Measurements from ENCODE around the gene PRELP.

PRELP gene

DNA sequence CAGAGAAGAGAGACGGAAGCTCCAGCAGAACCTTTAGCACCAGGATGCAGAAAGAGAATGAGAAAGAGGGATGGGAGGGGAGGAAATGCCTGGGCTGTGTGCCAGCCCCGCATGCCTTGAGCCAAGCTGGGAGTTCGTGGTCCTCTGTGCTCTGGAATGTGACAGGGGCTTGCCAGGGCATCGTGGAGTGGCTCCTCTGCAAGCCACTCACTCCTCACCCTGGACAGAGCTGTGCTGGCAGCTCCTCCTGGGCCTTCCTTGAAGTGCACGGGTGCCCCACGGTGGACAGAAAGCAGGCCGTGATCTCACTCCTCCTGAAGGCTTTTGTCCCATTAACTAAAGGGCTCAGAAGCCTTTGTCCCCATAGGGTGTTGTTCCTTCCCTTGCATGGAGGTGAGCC is 34.8 kb upstream of the PRELP start:
- no peaks in the 10 kb centered on the region for H3K79me2 ChIP-seq (ENCODE audit: low read length)
- no peak overlapping the region for H3K4me2 ChIP-seq (ENCODE audit: low read length)
- no peaks in the 10 kb centered on the region for H3K36me3 ChIP-seq (replicated peaks; ENCODE audit: low read depth, low read length)
- H4K20me1 ChIP-seq (ENCODE audit: insufficient read depth, low read length) = no peaks in the 10 kb centered on the region
- peaks cover 6% of the 10 kb centered on the region; the same call in 1 of the 2 replicates for H3K27me3 ChIP-seq (ENCODE audit: low read depth, low read length)
- no peaks in the 10 kb centered on the region for H3K9me3 ChIP-seq (ENCODE audit: insufficient read depth, low read length)
- no peak overlapping the region for H3K27ac ChIP-seq (ENCODE audit: low read length)
- no peak overlapping the region for H3K4me3 ChIP-seq (ENCODE audit: low read length)
- no peaks in the 10 kb centered on the region for H3K4me1 ChIP-seq (ENCODE audit: low read length)
- TF ChIP-seq, protein P1, sequence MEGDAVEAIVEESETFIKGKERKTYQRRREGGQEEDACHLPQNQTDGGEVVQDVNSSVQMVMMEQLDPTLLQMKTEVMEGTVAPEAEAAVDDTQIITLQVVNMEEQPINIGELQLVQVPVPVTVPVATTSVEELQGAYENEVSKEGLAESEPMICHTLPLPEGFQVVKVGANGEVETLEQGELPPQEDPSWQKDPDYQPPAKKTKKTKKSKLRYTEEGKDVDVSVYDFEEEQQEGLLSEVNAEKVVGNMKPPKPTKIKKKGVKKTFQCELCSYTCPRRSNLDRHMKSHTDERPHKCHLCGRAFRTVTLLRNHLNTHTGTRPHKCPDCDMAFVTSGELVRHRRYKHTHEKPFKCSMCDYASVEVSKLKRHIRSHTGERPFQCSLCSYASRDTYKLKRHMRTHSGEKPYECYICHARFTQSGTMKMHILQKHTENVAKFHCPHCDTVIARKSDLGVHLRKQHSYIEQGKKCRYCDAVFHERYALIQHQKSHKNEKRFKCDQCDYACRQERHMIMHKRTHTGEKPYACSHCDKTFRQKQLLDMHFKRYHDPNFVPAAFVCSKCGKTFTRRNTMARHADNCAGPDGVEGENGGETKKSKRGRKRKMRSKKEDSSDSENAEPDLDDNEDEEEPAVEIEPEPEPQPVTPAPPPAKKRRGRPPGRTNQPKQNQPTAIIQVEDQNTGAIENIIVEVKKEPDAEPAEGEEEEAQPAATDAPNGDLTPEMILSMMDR (IDR thresholded peaks at IDR 0.05; ENCODE audit: low read depth, low read length) = peak; percentile 71
- TF ChIP-seq EZH2phosphoT487 (IDR thresholded peaks at IDR 0.05; ENCODE audit: low read depth) = no peak
- no peak overlapping the region for H2AFZ ChIP-seq (ENCODE audit: low read depth, low read length)
- H3K9ac ChIP-seq (ENCODE audit: low read length) = no peak overlapping the region

DNA sequence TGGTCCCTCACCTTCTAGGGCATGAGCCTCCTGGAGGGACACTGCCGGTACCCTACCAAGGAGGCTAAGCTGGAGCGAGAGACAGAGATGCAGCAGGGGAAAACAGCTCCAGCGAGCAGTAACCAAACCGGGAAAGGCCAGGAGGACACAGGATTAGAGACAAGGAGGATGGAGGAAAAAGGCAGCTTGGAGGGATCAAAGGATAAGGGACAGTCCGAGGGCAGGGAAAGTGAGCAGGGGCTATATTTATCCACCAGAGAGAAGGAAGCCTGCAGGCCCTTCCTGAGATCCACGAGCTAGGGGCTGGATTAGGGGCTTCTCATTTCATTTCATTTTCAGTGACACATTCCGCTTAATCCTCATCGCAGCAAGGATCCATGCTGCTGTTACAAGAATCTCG is 33.8 kb upstream of the PRELP start:
- Histone ChIP-seq H3K4me1 (ENCODE audit: low read length) (no peaks in the 10 kb centered on the region), H2AFZ (ENCODE audit: low read depth, low read length) (no peak overlapping the region), H4K20me1 (ENCODE audit: insufficient read depth, low read length) (no peaks in the 10 kb centered on the region), H3K9ac (ENCODE audit: low read length) (no peak overlapping the region), H3K79me2 (ENCODE audit: low read length) (no peaks in the 10 kb centered on the region), H3K27ac (ENCODE audit: low read length) (no peak overlapping the region), H3K4me2 (ENCODE audit: low read length) (no peak overlapping the region), H3K4me3 (ENCODE audit: low read length) (no peak overlapping the region), H3K27me3 (ENCODE audit: low read depth, low read length) (peaks cover 9% of the 10 kb centered on the region; the same call in 1 of the 2 replicates), H3K36me3 (replicated peaks; ENCODE audit: low read depth, low read length) (no peaks in the 10 kb centered on the region), H3K9me3 (ENCODE audit: insufficient read depth, low read length) (no peaks in the 10 kb centered on the region)
- TF ChIP-seq, protein P1 (IDR thresholded peaks at IDR 0.05; ENCODE audit: low read depth, low read length) = no peak
- no peak for TF ChIP-seq EZH2phosphoT487 (IDR thresholded peaks at IDR 0.05; ENCODE audit: low read depth)

DNA sequence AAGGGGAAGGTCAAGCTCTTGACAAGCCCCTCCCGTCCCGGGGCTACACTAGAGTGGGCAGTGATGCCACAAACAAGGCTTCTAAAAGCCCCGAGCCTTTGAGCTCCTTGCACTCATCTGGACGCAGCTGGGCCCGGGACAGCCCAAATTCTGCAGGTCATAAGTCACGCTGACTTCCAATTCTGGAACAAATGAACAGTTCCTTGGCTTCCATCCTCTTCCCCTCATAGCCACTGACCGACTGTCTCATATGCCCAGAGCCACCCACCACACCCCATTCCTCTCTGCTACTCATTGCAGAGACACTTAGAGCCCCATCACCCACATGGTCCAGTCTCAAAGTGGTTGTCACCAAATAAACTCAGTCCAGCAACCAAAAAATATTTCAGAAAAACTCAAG is 32.8 kb upstream of the PRELP start:
- H3K27me3 ChIP-seq (ENCODE audit: low read depth, low read length) = peaks cover 11% of the 10 kb centered on the region; the same call in 1 of the 2 replicates
- TF ChIP-seq, protein P1 (IDR thresholded peaks at IDR 0.05; ENCODE audit: low read depth, low read length) = no peak
- no peak for TF ChIP-seq EZH2phosphoT487 (IDR thresholded peaks at IDR 0.05; ENCODE audit: low read depth)
- no peaks in the 10 kb centered on the region for H3K9me3 ChIP-seq (ENCODE audit: insufficient read depth, low read length)
- no peaks in the 10 kb centered on the region for H4K20me1 ChIP-seq (ENCODE audit: insufficient read depth, low read length)
- H3K4me1 ChIP-seq (ENCODE audit: low read length) = no peaks in the 10 kb centered on the region
- H3K79me2 ChIP-seq (ENCODE audit: low read length) = no peaks in the 10 kb centered on the region
- no peak overlapping the region for H3K9ac ChIP-seq (ENCODE audit: low read length)
- H2AFZ ChIP-seq (ENCODE audit: low read depth, low read length) = no peak overlapping the region
- no peaks in the 10 kb centered on the region for H3K36me3 ChIP-seq (replicated peaks; ENCODE audit: low read depth, low read length)
- no peak overlapping the region for H3K4me3 ChIP-seq (ENCODE audit: low read length)
- H3K27ac ChIP-seq (ENCODE audit: low read length) = no peak overlapping the region
- no peak overlapping the region for H3K4me2 ChIP-seq (ENCODE audit: low read length)

DNA sequence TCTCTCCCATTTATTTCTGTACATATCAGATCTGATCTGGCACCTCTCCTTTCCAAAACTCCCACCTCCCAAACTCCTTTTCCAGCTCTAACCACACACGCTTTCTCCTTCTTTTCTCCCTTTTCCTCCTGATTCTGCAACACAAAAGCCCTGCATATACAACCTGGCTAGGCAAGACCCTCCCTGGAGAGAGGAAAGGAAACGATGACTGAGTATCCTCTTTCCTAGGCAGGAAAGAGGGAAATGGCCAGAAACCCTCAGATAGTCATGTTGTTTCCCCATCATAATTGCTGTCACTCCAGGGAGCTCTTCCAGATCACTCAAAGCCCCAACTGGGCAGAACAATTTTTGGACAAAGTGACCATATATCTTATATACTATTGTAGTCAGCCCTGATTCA is 32.3 kb upstream of the PRELP start:
- no peak for TF ChIP-seq EZH2phosphoT487 (IDR thresholded peaks at IDR 0.05; ENCODE audit: low read depth)
- TF ChIP-seq, protein P1 (IDR thresholded peaks at IDR 0.05; ENCODE audit: low read depth, low read length) = no peak
- Histone ChIP-seq H3K27me3 (ENCODE audit: low read depth, low read length) (peaks cover 11% of the 10 kb centered on the region; the same call in 1 of the 2 replicates), H3K4me1 (ENCODE audit: low read length) (no peaks in the 10 kb centered on the region), H3K4me3 (ENCODE audit: low read length) (no peak overlapping the region), H3K27ac (ENCODE audit: low read length) (no peak overlapping the region), H3K9me3 (ENCODE audit: insufficient read depth, low read length) (no peaks in the 10 kb centered on the region), H2AFZ (ENCODE audit: low read depth, low read length) (no peak overlapping the region), H3K4me2 (ENCODE audit: low read length) (no peak overlapping the region), H3K36me3 (replicated peaks; ENCODE audit: low read depth, low read length) (no peaks in the 10 kb centered on the region), H3K9ac (ENCODE audit: low read length) (no peak overlapping the region), H4K20me1 (ENCODE audit: insufficient read depth, low read length) (no peaks in the 10 kb centered on the region), H3K79me2 (ENCODE audit: low read length) (no peaks in the 10 kb centered on the region)

All from OCI-LY3 (cell line).